Activated CD4-positive, alpha-beta T cell treated with anti-CD3 and anti-CD28 coated beads for 24 hours (primary cell): ENCODE data around the gene NOXO1.
A peak's percentile ranks its signal among the peaks of the same experiment; 100 is the strongest.

Experiments used
- DNase-seq, 2 donors: peaks; one replicate each; pipeline ENCODE4 v3.0.0-alpha.2; 2020; ENCODE audit warnings: low read depth in 2 of 2

Gene NOXO1

DNA sequence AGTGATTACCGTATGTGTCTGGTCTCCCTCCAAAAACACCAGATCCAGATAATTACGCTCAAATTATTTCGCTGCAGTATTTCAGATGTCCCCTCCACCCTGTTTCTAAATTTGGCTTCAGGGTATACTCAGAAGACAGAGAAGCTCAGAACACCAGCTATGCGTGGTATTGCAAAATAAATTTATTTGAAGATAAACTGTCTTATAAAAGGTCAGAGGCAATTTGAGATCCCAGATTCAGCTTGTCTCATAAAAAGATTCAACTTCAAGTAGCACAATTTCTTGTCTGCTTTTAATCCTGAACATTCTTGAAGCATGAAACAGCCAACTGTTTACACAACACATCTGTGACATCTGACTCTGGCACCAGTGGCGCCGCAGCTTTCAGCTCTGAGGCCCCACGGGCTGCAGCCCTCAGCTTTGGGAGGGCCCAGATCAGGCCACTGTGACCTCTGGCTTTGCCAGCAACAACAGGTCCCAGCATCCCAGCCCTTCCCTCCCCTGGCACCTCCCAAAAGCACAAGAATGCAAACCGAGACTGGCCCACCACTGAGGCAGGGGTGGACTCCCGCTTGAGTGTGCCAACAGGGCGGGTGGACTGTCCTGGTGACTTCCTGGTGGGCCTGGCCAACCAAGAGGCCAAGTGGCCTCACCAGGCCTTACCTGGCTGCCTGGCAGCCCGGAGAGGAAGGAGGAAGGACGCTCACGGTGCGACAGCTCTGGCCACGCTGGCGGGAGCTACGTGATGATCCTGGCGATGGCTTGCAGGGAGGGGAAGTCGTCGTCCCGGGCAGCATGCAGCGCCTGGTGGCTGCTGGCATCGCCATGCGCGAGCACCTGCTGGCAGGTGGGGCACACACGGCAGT lies 16.5 kb upstream of the NOXO1 start:
- DNase-seq = no peak

DNA sequence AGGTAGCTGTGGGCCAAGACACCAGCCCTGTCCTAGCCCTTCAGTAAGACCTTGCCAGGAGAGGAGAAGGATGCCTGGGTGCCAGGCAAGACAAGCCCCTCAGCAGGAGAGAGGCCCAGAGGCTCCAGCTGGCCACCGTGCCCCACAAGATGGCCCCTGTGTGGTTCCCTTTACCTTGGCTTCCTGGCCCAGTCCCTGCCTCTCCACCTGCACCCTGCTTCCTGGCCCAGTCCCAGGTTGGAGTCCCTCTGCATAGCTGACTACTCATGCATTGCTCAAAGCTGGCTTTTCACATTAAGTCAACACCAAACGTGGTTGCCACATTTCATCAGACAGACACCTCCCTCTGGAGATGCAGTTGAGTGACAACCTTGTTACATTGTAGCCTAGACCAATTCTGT lies 12.5 kb upstream of the NOXO1 start:
- no peak for DNase-seq

DNA sequence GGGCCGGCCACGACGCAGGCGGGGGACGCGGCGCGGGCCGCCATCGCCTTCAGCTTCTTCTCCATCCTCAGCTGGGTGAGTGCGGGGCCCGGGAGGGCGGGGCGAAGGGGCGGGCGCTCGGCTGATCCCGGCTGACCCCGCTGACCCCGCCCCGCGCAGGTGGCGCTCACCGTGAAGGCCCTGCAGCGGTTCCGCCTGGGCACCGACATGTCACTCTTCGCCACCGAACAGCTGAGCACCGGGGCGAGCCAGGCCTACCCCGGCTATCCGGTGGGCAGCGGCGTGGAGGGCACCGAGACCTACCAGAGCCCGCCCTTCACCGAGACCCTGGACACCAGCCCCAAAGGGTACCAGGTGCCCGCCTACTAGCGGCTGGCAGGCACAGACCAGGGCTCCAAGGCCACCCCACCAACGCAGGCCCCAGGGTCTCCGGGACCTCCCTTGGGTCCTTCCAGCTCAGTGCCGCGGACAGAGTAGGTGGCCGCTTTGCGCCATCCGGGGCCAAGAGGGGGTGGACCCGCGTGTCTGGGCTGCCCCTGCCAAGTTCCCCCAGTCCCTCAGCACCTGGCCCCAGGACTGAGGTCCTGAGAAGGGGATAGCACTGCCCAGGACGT lies 11.5 kb upstream of the NOXO1 start:
- no peak for DNase-seq

DNA sequence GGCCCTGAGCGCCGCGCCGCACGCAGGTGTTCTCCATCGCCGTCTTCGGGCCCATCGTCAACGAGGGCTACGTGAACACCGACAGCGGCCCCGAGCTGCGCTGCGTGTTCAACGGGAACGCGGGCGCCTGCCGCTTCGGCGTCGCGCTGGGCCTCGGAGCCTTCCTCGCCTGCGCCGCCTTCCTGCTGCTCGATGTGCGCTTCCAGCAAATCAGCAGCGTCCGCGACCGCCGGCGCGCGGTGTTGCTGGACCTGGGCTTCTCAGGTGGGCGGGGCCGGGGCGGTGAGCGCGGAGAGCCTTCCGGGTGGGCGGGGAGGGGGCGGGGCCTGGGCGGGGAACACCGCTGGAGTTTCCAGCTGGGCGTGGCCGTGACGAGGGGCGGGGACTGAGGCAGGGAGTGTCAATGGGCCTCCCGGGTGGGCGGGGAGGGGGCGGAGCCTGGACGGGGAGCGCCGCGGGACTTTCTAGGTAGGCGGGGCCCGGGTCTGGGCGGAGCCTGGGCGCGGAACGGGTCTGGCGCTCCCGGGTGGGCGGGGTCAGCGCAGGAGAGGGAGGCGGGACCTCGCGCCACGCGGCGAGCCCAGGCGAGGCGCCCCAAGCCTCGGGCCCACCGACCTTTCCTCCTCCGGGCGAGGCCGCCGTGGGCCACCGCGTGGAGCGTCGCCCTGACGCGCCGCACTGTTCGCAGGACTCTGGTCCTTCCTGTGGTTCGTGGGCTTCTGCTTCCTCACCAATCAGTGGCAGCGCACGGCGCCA lies 10.9 kb upstream of the NOXO1 start:
- DNase-seq = peak; percentile 97 to 98

DNA sequence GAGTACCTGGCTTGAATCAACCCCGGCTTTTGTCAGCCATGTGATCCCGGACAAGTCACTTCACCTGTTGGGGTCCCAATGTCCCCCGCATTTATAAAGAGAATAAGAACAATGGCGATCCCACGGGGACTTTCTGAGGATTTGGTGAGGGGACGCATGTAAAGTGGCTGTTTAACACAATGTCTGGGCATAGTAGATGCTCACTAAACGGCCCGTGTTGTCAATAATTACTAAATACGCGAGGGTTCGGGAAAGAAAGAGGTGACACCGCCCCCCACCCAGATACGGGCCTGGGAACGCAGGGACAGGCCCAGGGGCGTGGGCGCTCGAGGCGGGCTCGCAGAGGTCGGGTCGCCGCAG lies 10.3 kb upstream of the NOXO1 start:
- DNase-seq = no peak

DNA sequence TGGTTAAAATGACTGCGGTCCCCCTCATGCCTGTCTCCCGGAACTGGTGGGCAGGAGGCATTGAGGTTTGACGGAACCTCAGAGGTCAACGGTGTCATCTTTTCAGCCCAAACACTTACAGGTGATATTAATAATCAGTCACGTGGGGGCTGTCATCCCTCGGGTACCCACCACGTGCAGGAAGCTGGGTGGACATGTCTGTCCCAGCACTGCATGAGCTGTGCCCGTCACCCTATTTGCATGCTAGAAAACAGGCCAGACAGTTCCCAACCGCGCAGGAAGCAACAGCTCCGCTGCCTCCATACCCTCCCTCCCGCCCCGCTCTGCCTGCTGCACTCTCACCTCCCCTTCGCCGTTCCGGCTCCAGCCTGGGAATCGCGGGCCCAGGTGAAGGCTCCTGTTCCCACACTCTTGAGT lies 9.9 kb upstream of the NOXO1 start:
- DNase-seq = no peak

DNA sequence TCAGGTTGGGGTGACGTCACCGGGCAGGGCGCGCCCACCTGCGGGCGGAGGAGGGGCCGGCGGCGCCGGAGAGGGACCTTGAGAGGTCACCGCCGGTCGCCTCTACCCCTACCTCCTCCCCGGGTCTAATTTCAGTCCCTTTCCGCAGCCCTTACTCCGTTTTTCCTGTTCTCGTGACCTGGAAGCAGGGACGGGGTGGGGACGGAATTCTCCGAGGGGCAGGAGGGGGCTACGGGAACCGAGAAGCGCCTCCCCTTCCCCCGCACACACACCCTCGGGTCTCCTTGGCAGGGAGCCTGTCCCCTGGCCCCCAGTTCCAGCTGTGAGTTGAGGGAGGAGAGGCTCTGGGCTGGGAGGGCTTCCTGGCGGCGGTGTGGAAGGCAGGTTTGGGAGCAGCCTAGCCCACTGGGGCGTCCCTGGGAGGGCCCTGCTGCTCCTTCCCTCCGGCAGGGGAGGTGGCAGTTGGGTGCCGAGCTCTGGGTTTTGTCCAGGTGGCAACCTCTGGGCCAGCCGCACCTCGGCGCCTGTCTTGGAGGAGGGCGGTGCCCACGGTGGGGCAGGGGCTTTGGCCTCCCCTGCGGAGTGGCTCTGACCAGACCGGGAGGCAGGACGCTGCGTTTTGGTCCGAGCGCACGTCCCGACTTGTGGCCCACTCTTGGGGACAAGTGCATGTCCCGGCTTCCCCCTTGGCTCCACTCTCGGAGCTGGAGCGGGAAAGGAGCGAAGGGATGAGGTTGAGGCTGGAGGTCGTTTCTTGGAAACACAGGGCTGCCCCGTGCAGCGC lies 9.3 kb upstream of the NOXO1 start:
- DNase-seq = no peak

DNA sequence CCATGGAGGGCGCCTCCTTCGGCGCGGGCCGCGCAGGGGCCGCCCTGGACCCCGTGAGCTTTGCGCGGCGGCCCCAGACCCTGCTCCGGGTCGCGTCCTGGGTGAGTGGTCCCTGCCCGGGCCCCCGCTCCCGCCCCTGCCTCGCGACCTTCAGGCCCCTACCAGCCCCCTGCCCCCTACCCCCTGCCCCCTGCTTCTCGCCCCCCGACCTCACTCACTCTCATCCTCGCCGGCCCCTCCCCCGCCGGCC lies 8.8 kb upstream of the NOXO1 start:
- DNase-seq = no peak

DNA sequence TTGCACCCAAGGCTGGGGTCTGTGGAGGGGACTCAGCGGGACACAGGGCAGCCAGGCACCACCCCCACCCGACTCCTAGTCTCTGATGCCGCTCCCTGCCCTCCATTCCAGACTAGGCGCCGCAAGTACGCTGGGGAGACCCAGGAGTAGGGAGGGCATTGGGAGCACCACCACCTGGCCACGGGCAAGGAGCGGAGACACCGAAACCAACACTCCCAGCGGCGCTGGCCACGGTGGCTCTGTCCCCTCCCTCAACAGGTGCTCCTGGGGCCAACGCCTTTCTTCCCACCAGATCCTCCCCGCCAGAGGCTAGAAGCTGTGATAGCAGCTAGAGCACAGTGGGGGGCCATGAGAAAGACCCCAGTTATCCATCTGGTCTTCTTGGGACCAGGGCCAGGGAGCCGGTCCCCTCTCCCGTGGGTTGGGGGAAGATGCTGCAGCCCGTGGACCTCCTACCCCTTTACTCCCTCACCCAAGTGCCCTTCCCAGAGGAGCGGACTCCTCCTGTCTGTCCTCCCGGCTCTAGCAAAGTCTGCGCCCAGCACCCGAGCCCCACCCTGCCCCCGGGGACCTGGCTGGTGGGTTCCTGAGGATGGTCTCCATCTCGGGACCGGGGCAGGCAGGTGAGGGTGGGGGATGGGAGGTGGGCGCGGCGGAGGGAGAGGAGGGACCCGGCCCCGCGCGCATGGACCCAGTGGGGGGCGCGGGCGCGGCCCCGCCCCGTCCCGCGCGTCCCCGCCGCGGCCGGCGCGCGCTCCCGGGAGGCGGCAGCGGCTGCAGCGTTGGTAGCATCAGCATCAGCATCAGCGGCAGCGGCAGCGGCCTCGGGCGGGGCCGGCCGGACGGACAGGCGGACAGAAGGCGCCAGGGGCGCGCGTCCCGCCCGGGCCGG lies 8.2 kb upstream of the NOXO1 start, which contains the start of gene SYNGR3:
TSS of gene SYNGR3 (plus strand) at position 762 of the 892 bp plus-strand sequence. CDS start 133 bp downstream, outside the sequence.
- DNase-seq = no peak

DNA sequence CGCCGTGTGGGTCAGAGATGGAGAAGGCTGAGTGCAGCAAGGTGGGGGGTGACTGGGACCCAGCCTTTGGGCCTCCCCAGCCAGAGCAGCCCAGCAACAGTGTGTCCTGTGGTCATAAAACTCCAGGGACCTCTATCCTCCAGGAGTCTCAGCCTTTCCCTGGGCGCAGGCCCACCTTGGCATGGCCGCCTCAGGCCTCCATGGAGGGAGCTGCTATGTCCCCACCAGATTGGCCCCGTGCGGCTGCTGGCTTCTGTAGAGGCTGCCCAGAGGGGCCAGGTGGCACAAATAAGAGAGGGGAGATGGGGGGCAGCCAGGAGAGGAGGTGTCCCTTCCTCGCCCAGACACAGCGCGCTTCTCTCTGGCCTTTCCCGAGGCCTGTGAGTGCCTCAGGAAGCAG lies 5.9 kb upstream of the NOXO1 start:
- no peak for DNase-seq

DNA sequence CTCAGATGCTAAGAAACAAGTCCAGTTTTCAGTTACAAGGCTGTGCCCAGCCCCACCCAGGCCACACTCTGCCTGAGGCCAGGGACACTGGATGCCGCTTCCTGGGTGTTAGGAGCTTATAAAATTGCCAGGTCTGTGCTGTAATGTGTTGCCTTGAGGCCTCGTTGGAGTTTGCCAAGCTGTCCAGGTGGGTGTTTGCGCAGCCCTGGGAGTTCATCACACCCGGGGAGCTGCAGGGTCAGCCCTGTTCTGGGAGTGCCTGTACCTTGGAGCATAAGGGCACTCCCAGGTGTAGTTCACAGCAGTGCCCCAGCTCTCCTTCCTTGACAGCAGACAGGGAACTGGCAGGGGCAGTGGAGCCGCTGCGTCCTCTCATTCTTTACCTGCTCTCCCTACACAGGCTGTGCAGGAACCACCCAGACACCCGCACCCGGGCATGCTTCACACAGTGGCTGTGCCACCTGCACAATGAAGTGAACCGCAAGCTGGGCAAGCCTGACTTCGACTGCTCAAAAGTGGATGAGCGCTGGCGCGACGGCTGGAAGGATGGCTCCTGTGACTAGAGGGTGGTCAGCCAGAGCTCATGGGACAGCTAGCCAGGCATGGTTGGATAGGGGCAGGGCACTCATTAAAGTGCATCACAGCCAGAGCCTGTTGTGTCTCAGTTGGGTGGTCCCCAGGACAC lies 4.3 kb upstream of the NOXO1 start:
- DNase-seq = no peak

DNA sequence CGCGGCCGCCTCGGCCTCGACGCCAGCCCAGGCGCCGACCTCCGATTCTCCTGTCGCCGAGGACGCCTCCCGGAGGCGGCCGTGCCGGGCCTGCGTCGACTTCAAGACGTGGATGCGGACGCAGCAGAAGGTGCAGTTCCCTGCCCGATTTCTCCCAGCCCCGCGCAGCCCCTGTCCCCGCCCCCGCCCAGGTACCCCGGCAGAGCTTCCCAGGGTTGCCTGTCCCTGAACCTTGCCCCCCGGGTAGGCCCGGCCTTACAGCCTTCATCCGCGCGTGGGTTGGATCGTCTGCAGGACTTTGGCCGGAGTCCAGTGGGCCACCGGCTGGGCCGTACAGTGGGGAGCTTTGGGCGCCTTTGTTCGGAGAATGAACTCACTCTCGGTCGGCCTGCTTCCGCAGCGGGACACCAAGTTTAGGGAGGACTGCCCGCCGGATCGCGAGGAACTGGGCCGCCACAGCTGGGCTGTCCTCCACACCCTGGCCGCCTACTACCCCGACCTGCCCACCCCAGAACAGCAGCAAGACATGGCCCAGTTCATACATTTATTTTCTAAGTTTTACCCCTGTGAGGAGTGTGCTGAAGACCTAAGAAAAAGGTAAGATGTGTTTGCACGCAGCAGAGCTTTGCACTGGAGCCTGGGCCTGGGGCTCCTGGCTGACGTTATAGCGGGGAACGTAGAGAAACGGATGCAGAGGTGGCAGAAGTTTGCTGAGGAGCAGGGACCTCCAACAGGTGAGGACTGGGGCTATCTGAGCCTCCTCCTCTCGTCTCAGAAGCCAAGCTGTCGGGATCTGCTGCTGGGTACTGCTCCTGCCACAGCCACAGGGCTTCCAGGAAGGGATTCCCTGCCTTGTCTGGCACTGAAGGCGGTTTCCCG lies 3.3 kb upstream of the NOXO1 start:
- DNase-seq = no peak

DNA sequence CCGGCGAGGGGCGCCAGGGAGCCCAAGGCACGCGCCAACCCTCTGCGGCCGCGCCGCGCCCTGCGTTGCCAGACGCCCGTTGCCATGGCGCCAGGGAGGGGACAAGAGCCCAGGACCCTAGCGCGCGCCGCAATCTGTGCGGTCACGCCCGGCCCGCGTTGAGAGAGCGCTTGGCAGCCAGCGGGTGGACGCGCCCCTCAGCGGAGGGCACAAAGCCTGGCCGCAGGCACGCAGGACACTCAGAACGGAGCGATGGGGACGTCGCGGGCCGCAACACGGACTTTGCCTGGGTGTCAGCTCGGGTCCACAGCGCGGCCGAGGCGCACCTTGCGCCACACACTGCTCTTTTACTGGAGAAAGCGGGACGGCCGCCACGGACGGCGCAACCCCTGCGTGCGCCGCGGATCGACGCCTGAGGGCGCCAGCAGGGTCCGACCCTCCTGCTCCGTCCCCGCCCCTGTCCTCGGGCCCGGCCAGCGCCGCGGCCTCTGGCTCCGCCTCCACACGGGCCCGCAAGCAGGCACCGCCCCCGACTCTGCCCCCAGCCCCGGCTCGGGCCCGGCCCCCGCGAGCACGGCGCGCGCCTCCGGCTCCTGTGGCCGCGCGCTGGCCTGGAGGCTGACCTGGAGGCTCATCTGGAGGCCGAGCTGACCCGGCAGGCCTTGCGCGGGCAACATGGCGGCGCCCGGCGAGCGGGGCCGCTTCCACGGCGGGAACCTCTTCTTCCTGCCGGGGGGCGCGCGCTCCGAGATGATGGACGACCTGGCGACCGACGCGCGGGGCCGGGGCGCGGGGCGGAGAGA lies 2.5 kb upstream of the NOXO1 start, which contains the start of gene GFER:
TSS of gene GFER (plus strand) at position 650 of the 803 bp plus-strand sequence. CDS start at position 676, 26 bp downstream.
- peak in 1 of 2 donors; percentile 74 for DNase-seq

DNA sequence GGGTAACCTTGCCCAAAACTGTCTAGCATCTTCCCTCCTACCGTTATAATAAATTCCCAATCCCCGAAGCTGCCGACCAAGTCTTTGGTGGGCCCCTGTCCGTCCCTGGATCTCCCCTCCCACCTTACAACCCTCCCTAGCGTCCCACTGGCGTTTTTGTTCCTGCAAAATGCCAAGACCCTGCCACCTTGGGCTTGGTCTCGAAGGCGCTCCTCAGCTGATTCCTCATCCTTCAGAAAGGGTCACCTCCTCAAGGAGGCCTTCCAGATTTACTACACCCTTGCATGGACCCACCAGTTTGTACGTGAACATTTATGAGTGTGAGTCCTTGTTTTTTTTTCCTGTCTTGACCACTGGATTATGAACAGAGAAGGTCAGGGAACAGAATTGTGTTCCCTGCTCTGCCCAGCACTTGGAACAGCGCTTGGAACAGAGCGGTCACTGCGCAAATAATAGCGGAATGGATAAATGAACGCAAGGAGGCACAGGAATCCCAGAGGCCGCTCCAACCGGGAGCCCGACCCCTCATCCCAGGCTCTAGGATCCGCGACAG lies 1.8 kb upstream of the NOXO1 start:
- no peak for DNase-seq

DNA sequence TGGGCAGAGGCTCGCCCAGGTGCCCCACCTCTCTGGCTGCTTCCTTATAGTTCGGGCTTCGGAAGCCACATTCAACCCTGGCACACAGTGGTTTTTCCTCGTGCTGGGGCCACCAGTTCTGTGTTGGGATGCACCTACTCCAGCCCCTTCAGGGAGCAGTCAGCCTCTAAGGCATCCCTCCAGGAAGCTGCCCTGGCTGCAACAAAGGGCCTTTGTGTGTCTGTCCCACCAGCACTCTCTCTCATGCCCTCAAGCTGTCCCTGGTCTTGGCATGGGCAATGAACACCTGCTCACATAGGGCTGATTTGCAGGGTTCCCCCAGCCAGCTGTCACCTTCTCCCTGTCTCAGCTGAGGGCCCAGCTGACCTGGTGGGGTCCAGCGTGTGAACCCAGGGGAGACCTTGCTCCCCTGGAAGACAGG lies 754 bp upstream of the NOXO1 start:
- no peak for DNase-seq

DNA sequence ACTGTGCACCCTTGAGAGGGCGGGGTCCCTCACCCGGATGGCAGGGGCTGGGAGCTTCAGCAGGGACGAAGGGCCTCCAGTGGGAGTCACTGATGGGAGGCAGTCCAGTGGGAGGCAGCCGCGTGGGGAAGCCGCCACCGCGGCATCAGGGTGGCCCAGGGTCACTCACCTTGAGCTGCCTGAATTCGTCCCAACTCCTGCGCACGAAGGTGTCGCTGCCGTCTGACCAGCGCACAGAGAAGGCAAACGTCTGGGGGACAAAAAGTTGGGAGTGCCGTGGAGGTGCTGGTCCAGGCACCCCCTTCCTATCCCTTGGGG lies 540 bp downstream of the NOXO1 start:
- no peak for DNase-seq

DNA sequence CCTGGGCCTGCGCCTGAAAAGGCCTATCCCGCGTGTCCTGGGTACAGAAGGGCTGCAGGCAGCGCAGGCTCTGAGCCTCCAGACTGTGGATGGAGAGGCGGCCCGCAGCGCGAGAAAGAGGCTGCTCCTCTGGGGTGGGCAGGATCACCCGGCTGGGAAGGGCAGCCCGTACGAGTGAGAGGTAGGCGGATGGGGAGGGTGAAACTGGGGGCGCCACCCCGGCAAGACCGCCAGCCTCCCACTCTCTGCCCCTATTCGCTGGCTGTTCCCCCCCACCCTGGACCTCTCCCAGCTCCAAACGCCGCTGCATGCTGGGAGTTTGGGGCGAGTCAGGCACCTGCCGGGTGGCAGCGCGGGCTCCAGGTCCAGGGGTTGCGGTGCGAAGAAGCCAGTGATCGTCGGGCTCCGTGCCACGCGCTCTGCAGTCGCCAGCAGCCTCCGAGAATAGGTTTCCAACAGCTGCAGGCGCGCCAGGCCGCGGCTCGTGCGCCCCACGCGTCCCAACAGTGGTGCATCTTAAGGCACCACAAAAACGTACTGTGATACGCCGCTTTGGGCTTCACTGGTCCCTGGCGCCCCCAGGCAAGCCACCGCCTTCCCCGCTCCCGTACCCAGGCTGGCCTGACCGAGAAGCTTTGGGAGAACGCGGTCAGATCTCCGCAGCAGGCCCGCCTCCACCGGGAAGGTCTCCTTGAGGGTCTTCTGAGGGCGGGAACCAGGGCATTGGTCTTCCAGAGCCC lies 1.1 kb downstream of the NOXO1 start:
- DNase-seq = no peak
